ENCODE data around the gene SLC43A1. TPM values are rescaled to one million over a fixed set of nuclear protein-coding genes. Genes with fewer than 3 reads are reported as not detected.
A peak's percentile ranks its signal among the peaks of the same experiment; 100 is the strongest.

Gene SLC43A1
- total and polyA plus RNA-seq, 2 experiments from 2014 or later: 19.6 to 49.7 TPM

DNA sequence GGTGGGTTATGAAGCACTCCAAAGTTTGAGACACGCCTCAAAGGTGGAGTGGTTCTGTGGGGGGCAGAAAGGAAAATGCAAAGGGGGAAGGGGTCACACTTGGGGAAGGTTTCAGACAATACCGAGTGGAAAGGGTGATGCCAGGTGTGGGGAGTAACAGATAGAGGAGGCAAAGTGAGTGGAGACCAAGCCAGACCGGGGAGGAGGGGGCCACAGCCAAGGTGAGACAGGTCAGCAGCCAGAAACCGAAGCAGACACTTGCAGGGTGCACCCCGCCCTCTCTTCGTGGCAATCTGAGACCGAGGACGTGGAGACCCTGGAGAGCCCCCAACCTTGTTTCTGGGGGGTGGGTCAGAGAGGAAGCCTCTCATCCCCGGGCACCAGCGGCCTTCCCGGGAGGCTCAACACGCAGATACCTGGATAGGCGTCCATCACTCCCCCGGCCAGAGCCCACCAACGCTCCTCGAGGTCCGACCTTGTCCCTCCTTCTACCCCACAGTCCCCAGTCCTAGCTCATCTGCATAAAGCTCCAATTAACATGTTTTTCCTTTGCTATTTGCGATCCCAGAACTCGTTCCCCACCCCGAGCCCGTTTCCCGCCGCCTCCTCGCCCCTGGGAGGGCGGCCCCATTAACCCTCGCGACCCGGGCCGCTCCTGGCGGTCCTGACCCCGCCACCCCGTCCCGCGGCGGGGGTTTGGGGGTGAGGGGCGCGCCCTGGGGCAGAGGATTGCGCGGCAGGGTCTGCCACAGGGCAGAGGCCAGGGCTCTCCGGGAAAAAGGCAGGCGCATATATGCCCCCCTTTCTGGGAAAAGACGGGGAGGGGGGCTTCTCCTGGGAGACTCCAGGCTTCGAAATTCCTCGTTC lies 33.4 kb downstream of the SLC43A1 start:
- H3K4me3 Mint-ChIP-seq: peak overlapping the region; percentile 82
- H3K9me2 ChIP-seq (ENCODE audit: insufficient read depth): no peaks in the 10 kb centered on the region
- no peaks in the 10 kb centered on the region for H3K79me2 ChIP-seq (replicated peaks; ENCODE audit: insufficient read depth)
- H3K27me3 Mint-ChIP-seq (ENCODE audit: insufficient read depth, low read depth, poor library complexity): peaks cover 42% of the 10 kb centered on the region
- peaks cover 51% of the 10 kb centered on the region for H3K4me1 Mint-ChIP-seq
- no peak overlapping the region; the same call in 1 of the 2 replicates for H3K27ac Mint-ChIP-seq
- H4K20me1 ChIP-seq (replicated peaks; ENCODE audit: insufficient read depth): 0 out of 2 replicates have a peak, but pooled peaks cover 5% of the 10 kb centered on the region
- no peaks in the 10 kb centered on the region for H3K9me3 Mint-ChIP-seq
- peak overlapping the region; percentile 93 for H3K4me3 ChIP-seq
- no peak for TF ChIP-seq ZNF331 (CRISPR knock-in tag; IDR thresholded peaks at IDR 0.05; ENCODE audit: low read depth)
- no peak for TF ChIP-seq ZNF114 (CRISPR knock-in tag; IDR thresholded peaks at IDR 0.05)
- TF ChIP-seq, protein P1, sequence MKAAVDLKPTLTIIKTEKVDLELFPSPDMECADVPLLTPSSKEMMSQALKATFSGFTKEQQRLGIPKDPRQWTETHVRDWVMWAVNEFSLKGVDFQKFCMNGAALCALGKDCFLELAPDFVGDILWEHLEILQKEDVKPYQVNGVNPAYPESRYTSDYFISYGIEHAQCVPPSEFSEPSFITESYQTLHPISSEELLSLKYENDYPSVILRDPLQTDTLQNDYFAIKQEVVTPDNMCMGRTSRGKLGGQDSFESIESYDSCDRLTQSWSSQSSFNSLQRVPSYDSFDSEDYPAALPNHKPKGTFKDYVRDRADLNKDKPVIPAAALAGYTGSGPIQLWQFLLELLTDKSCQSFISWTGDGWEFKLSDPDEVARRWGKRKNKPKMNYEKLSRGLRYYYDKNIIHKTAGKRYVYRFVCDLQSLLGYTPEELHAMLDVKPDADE (IDR thresholded peaks at IDR 0.05): no peak
- no peak for TF ChIP-seq EZH2phosphoT487 (IDR thresholded peaks at IDR 0.05; ENCODE audit: unreplicated experiment)
- no peak for TF ChIP-seq CREB1 (CRISPR knock-in tag; IDR thresholded peaks at IDR 0.05; ENCODE audit: low read depth)
- TF ChIP-seq POLR2AphosphoS5 (IDR thresholded peaks at IDR 0.05; ENCODE audit: low read depth): no peak
- TF ChIP-seq, protein P2, sequence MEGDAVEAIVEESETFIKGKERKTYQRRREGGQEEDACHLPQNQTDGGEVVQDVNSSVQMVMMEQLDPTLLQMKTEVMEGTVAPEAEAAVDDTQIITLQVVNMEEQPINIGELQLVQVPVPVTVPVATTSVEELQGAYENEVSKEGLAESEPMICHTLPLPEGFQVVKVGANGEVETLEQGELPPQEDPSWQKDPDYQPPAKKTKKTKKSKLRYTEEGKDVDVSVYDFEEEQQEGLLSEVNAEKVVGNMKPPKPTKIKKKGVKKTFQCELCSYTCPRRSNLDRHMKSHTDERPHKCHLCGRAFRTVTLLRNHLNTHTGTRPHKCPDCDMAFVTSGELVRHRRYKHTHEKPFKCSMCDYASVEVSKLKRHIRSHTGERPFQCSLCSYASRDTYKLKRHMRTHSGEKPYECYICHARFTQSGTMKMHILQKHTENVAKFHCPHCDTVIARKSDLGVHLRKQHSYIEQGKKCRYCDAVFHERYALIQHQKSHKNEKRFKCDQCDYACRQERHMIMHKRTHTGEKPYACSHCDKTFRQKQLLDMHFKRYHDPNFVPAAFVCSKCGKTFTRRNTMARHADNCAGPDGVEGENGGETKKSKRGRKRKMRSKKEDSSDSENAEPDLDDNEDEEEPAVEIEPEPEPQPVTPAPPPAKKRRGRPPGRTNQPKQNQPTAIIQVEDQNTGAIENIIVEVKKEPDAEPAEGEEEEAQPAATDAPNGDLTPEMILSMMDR (conservative IDR thresholded peaks at IDR 0.05; ENCODE audit: low read depth in 2 of 2): no peak
- TF ChIP-seq NANOG (IDR thresholded peaks at IDR 0.05; ENCODE audit: borderline replicate concordance): no peak
- TF ChIP-seq EZH2 (IDR thresholded peaks at IDR 0.05; ENCODE audit: low read depth, unreplicated experiment): no peak
- TF ChIP-seq, protein P3, sequence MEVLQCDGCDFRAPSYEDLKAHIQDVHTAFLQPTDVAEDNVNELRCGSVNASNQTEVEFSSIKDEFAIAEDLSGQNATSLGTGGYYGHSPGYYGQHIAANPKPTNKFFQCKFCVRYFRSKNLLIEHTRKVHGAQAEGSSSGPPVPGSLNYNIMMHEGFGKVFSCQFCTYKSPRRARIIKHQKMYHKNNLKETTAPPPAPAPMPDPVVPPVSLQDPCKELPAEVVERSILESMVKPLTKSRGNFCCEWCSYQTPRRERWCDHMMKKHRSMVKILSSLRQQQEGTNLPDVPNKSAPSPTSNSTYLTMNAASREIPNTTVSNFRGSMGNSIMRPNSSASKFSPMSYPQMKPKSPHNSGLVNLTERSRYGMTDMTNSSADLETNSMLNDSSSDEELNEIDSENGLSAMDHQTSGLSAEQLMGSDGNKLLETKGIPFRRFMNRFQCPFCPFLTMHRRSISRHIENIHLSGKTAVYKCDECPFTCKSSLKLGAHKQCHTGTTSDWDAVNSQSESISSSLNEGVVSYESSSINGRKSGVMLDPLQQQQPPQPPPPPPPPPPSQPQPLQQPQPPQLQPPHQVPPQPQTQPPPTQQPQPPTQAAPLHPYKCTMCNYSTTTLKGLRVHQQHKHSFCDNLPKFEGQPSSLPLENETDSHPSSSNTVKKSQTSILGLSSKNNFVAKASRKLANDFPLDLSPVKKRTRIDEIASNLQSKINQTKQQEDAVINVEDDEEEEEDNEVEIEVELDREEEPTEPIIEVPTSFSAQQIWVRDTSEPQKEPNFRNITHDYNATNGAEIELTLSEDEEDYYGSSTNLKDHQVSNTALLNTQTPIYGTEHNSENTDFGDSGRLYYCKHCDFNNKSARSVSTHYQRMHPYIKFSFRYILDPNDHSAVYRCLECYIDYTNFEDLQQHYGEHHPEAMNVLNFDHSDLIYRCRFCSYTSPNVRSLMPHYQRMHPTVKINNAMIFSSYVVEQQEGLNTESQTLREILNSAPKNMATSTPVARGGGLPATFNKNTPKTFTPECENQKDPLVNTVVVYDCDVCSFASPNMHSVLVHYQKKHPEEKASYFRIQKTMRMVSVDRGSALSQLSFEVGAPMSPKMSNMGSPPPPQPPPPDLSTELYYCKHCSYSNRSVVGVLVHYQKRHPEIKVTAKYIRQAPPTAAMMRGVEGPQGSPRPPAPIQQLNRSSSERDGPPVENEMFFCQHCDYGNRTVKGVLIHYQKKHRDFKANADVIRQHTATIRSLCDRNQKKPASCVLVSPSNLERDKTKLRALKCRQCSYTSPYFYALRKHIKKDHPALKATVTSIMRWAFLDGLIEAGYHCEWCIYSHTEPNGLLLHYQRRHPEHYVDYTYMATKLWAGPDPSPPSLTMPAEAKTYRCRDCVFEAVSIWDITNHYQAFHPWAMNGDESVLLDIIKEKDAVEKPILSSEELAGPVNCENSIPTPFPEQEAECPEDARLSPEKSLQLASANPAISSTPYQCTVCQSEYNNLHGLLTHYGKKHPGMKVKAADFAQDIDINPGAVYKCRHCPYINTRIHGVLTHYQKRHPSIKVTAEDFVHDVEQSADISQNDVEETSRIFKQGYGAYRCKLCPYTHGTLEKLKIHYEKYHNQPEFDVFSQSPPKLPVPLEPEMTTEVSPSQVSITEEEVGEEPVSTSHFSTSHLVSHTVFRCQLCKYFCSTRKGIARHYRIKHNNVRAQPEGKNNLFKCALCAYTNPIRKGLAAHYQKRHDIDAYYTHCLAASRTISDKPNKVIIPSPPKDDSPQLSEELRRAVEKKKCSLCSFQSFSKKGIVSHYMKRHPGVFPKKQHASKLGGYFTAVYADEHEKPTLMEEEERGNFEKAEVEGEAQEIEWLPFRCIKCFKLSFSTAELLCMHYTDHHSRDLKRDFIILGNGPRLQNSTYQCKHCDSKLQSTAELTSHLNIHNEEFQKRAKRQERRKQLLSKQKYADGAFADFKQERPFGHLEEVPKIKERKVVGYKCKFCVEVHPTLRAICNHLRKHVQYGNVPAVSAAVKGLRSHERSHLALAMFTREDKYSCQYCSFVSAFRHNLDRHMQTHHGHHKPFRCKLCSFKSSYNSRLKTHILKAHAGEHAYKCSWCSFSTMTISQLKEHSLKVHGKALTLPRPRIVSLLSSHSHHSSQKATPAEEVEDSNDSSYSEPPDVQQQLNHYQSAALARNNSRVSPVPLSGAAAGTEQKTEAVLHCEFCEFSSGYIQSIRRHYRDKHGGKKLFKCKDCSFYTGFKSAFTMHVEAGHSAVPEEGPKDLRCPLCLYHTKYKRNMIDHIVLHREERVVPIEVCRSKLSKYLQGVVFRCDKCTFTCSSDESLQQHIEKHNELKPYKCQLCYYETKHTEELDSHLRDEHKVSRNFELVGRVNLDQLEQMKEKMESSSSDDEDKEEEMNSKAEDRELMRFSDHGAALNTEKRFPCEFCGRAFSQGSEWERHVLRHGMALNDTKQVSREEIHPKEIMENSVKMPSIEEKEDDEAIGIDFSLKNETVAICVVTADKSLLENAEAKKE (CRISPR knock-in tag; IDR thresholded peaks at IDR 0.05): no peak
- no peak for TF ChIP-seq STAT1 (IDR thresholded peaks at IDR 0.05; ENCODE audit: unreplicated experiment)
- no peak for TF ChIP-seq JUNB (IDR thresholded peaks at IDR 0.05; ENCODE audit: unreplicated experiment)
- TF ChIP-seq, protein P4, sequence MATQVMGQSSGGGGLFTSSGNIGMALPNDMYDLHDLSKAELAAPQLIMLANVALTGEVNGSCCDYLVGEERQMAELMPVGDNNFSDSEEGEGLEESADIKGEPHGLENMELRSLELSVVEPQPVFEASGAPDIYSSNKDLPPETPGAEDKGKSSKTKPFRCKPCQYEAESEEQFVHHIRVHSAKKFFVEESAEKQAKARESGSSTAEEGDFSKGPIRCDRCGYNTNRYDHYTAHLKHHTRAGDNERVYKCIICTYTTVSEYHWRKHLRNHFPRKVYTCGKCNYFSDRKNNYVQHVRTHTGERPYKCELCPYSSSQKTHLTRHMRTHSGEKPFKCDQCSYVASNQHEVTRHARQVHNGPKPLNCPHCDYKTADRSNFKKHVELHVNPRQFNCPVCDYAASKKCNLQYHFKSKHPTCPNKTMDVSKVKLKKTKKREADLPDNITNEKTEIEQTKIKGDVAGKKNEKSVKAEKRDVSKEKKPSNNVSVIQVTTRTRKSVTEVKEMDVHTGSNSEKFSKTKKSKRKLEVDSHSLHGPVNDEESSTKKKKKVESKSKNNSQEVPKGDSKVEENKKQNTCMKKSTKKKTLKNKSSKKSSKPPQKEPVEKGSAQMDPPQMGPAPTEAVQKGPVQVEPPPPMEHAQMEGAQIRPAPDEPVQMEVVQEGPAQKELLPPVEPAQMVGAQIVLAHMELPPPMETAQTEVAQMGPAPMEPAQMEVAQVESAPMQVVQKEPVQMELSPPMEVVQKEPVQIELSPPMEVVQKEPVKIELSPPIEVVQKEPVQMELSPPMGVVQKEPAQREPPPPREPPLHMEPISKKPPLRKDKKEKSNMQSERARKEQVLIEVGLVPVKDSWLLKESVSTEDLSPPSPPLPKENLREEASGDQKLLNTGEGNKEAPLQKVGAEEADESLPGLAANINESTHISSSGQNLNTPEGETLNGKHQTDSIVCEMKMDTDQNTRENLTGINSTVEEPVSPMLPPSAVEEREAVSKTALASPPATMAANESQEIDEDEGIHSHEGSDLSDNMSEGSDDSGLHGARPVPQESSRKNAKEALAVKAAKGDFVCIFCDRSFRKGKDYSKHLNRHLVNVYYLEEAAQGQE (IDR thresholded peaks at IDR 0.05; ENCODE audit: unreplicated experiment): no peak
- H3K4me2 ChIP-seq: peak overlapping the region; percentile 89
- H3F3A ChIP-seq (replicated peaks; ENCODE audit: low read depth): peaks cover 17% of the 10 kb centered on the region
- H3K27me3 ChIP-seq (ENCODE audit: insufficient read depth): peaks cover 33% of the 10 kb centered on the region
- ATAC-seq: peak; percentile 8
- no peak overlapping the region for H3K27ac ChIP-seq (ENCODE audit: low read depth)
- no peak overlapping the region for H2AFZ ChIP-seq
- DNase-seq (ENCODE audit: low spot score): peak; percentile 44
- peaks cover 18% of the 10 kb centered on the region for H3K36me3 Mint-ChIP-seq (ENCODE audit: low read depth)
- H3K4me1 ChIP-seq (ENCODE audit: insufficient read depth): peaks cover 49% of the 10 kb centered on the region
- no peaks in the 10 kb centered on the region for H3K36me3 ChIP-seq (ENCODE audit: insufficient read depth)
